A673 (cell line): ENCODE measurements around the gene CLSTN1.

ENCODE experiments used
- EZH2 ChIP-seq: fragments of 200-600 bp; sonication (generic); IDR thresholded peaks from 2 replicates; pipeline ENCODE4 v1.6.1; 2017; ENCODE audit warnings: borderline replicate concordance, low read depth, mild to moderate bottlenecking, mixed read lengths, antibody characterized with exemption, low read length; ENCODE audit not compliant: poor library complexity, severe bottlenecking
- TF ChIP-seq, protein P1 (sequence below): fragments of 300-800, 200-600 bp; sonication (generic); conservative IDR thresholded peaks from 2 replicates; pipeline ENCODE4 v1.5.1; 2017; ENCODE audit warnings: low read depth, mild to moderate bottlenecking, antibody characterized with exemption, low read length, moderate library complexity, mixed read lengths

DNA sequence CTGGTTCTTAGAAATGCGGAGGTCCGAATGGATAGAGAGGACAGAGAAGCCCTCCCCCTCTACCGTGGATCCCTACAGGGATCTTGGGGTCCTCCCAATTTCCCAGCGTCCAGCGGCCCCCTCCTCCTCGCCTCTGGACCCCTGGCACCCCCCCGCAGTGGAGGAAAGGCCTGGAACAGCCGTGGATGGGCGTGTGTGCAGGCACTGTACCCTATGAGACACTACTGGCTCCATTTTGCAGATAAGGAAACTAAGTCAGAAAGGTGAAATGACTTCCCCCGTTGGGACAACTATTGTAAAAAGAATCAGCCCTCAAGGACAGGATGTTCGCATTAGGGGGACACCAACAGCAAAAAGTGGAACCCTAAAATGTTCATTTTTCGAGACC, 931 bp upstream of the CLSTN1 start:
- TF ChIP-seq, protein P1, sequence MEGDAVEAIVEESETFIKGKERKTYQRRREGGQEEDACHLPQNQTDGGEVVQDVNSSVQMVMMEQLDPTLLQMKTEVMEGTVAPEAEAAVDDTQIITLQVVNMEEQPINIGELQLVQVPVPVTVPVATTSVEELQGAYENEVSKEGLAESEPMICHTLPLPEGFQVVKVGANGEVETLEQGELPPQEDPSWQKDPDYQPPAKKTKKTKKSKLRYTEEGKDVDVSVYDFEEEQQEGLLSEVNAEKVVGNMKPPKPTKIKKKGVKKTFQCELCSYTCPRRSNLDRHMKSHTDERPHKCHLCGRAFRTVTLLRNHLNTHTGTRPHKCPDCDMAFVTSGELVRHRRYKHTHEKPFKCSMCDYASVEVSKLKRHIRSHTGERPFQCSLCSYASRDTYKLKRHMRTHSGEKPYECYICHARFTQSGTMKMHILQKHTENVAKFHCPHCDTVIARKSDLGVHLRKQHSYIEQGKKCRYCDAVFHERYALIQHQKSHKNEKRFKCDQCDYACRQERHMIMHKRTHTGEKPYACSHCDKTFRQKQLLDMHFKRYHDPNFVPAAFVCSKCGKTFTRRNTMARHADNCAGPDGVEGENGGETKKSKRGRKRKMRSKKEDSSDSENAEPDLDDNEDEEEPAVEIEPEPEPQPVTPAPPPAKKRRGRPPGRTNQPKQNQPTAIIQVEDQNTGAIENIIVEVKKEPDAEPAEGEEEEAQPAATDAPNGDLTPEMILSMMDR = no peak
- no peak for TF ChIP-seq EZH2
